Measurements from ENCODE around the gene ATG4C. TPM values are rescaled to one million over a fixed set of nuclear protein-coding genes. Genes with fewer than 3 reads are reported as not detected.

ATG4C gene
- total RNA-seq, 1 experiment from 2014 or later = 13.8 TPM

DNA sequence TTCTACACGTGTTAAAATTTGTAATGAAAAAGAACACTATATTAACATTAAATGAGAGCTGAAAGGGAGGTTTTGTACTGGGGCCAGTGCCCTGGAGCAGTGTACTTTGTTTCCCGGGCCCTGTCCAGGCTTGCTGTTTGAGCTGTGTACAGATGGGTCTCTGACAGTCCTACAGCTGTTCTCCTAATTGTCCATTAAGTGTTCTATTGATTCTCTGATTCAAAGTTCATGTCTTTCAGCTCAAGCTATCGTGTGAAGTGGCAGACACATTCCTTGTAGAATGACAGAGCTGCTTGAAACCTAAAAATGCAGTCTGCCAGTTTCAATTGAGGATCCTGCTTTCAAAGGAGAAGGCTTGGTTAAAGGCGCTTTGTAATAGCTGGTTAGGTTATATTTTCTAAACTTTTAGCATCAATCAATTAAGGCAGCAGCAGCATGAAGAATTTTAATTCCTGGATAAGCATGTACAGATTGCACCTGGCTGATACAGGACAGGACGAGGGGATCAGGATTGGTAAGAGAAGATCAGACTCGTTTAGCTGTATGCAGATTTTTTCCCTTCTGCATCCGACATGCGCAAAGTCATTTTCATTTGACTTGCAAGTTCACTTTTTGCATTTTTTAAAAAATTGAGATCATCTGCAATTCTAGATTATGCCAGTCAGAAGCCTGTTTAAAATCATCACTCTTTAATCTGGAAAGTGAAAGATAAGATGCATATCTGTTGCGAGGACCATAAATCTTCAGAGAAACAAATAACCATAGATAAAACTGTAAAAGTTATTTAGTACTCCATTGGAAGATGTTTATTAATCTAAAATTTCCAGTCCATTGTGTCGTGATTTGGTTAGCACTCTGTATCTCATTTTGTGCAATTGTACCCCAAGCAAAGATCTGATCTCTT is 98.5 kb downstream of the ATG4C start:
- Histone ChIP-seq H3F3A (ENCODE audit: insufficient read depth, low read depth) (no peaks in the 10 kb centered on the region), H3K79me2 (ENCODE audit: low read depth) (no peaks in the 10 kb centered on the region), H3K4me2 (no peak overlapping the region), H3K36me3 (ENCODE audit: low read depth) (no peaks in the 10 kb centered on the region), H3K9me2 (ENCODE audit: insufficient read depth) (no peaks in the 10 kb centered on the region), H4K20me1 (ENCODE audit: insufficient read depth) (no peaks in the 10 kb centered on the region), H3K27ac (no peak overlapping the region), H3K4me1 (replicated peaks; ENCODE audit: insufficient read depth) (no peaks in the 10 kb centered on the region), H3K9me3 (ENCODE audit: insufficient read depth, low read depth) (no peaks in the 10 kb centered on the region), H3K4me3 (no peak overlapping the region), H3K27me3 (ENCODE audit: insufficient read depth, low read depth) (peaks cover 18% of the 10 kb centered on the region; the same call in 1 of the 2 replicates), H2AFZ (no peak overlapping the region)
- intact Hi-C loops (cut with micrococcal nuclease; ENCODE audit: unreplicated experiment) = no loop called here
- no TSS peak for BruUV-seq (replicated peaks)
- no peak for DNase-seq
- TF ChIP-seq EZH2 (IDR thresholded peaks at IDR 0.05; ENCODE audit: low read depth) = no peak
- TF ChIP-seq, protein P1, sequence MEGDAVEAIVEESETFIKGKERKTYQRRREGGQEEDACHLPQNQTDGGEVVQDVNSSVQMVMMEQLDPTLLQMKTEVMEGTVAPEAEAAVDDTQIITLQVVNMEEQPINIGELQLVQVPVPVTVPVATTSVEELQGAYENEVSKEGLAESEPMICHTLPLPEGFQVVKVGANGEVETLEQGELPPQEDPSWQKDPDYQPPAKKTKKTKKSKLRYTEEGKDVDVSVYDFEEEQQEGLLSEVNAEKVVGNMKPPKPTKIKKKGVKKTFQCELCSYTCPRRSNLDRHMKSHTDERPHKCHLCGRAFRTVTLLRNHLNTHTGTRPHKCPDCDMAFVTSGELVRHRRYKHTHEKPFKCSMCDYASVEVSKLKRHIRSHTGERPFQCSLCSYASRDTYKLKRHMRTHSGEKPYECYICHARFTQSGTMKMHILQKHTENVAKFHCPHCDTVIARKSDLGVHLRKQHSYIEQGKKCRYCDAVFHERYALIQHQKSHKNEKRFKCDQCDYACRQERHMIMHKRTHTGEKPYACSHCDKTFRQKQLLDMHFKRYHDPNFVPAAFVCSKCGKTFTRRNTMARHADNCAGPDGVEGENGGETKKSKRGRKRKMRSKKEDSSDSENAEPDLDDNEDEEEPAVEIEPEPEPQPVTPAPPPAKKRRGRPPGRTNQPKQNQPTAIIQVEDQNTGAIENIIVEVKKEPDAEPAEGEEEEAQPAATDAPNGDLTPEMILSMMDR (conservative IDR thresholded peaks at IDR 0.05) = no peak
- ChIA-PET CTCF (interaction anchor here (0.6 kb wide), 1 partner anchor 1364 kb away, joined by 3 read pairs; no protein-coding TSS in a partner anchor), POLR2A (ENCODE audit: unreplicated experiment) (no interaction called here)

GRCh38 chr1:62884156-62884740 is 100.3 kb downstream of the ATG4C start:
- ChIA-PET POLR2A (ENCODE audit: unreplicated experiment) (no interaction called here), CTCF (no interaction called here)
- no peak overlapping the region for H3K27ac ChIP-seq
- no peaks in the 10 kb centered on the region for H3K9me3 ChIP-seq (ENCODE audit: insufficient read depth, low read depth)
- no peak overlapping the region for H2AFZ ChIP-seq
- TF ChIP-seq, protein P1 (conservative IDR thresholded peaks at IDR 0.05) = no peak
- TF ChIP-seq EZH2 (IDR thresholded peaks at IDR 0.05; ENCODE audit: low read depth) = no peak
- DNase-seq = no peak
- no peak overlapping the region for H3K4me2 ChIP-seq
- no peaks in the 10 kb centered on the region for H4K20me1 ChIP-seq (ENCODE audit: insufficient read depth)
- H3K36me3 ChIP-seq (ENCODE audit: low read depth) = no peaks in the 10 kb centered on the region
- no peak overlapping the region for H3K4me3 ChIP-seq
- H3K4me1 ChIP-seq (replicated peaks; ENCODE audit: insufficient read depth) = no peaks in the 10 kb centered on the region
- intact Hi-C loops (cut with micrococcal nuclease; ENCODE audit: unreplicated experiment) = no loop called here
- H3K9me2 ChIP-seq (ENCODE audit: insufficient read depth) = no peaks in the 10 kb centered on the region
- no peaks in the 10 kb centered on the region for H3K79me2 ChIP-seq (ENCODE audit: low read depth)
- H3K27me3 ChIP-seq (ENCODE audit: insufficient read depth, low read depth) = peaks cover 22% of the 10 kb centered on the region; the same call in 1 of the 2 replicates
- no peaks in the 10 kb centered on the region for H3F3A ChIP-seq (ENCODE audit: insufficient read depth, low read depth)
- BruUV-seq (replicated peaks) = no TSS peak

GRCh38 chr1:62887799-62888507 is 104.0 kb downstream of the ATG4C start:
- Histone ChIP-seq H3K4me3 (no peak overlapping the region), H3K4me1 (replicated peaks; ENCODE audit: insufficient read depth) (no peaks in the 10 kb centered on the region), H3K27me3 (ENCODE audit: insufficient read depth, low read depth) (peaks cover 17% of the 10 kb centered on the region; the same call in 1 of the 2 replicates), H2AFZ (no peak overlapping the region), H3K9me2 (ENCODE audit: insufficient read depth) (no peaks in the 10 kb centered on the region), H3K36me3 (ENCODE audit: low read depth) (no peaks in the 10 kb centered on the region), H3K9me3 (ENCODE audit: insufficient read depth, low read depth) (no peaks in the 10 kb centered on the region), H3F3A (ENCODE audit: insufficient read depth, low read depth) (no peaks in the 10 kb centered on the region), H3K27ac (no peak overlapping the region), H3K79me2 (ENCODE audit: low read depth) (no peaks in the 10 kb centered on the region), H4K20me1 (ENCODE audit: insufficient read depth) (no peaks in the 10 kb centered on the region), H3K4me2 (no peak overlapping the region)
- CTCF ChIA-PET = interaction anchor here (0.7 kb wide), 1 partner anchor 432 kb away, joined by 9 read pairs; no protein-coding TSS in a partner anchor
- BruUV-seq (replicated peaks) = no TSS peak
- TF ChIP-seq EZH2 (IDR thresholded peaks at IDR 0.05; ENCODE audit: low read depth) = no peak
- TF ChIP-seq, protein P1 (conservative IDR thresholded peaks at IDR 0.05) = no peak
- no peak for DNase-seq
- POLR2A ChIA-PET (ENCODE audit: unreplicated experiment) = interaction anchor here (0.7 kb wide), 1 partner anchor 11 kb away, joined by 3 read pairs; no protein-coding TSS in a partner anchor
- intact Hi-C loops (cut with micrococcal nuclease; ENCODE audit: unreplicated experiment) = no loop called here

All from PC-9 (cell line).